GM12872 (cell line): ENCODE measurements around the gene DNMBP.

Experiments
- CTCF ChIP-seq: IDR thresholded peaks from 3 replicates; pipeline ENCODE4 v1.5.1; 2011; ENCODE audit warnings: low read depth, mild to moderate bottlenecking, low read length, moderate library complexity; ENCODE audit not compliant: insufficient read depth

The DNMBP gene

DNA sequence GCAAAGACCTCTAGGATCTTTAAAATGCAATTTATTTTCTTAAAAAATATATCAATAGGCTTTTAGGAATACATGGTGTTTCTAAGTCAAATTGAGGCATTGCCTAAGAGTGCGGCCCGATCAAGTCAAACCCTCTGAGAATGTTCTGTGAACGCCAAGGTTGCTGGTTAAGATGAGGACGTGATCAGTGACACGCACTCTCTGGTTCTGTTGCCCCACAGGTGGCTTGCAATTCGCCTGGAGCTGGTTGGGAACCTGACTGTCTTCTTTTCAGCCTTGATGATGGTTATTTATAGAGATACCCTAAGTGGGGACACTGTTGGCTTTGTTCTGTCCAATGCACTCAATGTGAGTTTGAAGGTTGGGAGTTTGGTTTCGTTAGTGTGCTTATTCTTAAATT is 168.0 kb downstream of the DNMBP start:
- no peak for TF ChIP-seq CTCF

DNA sequence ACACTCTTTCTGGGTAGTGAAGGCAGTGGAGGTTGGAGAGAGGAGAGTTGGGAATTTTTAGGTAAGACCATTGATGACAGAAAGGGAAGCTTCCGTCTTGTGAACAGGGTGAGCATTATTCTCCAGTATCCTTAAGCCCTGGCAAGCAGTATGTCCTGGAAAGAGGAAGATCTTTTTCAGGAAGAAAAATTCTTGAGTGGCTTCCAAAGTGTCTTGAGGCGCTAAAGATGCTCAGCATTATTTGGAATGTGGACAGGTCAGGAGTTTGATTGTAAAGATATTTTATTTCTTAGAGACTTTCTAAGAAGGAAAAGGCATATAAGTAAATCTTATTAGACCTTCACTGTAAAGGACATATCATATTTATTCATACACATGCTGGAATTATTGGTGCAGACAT is 173.0 kb downstream of the DNMBP start:
- no peak for TF ChIP-seq CTCF

DNA sequence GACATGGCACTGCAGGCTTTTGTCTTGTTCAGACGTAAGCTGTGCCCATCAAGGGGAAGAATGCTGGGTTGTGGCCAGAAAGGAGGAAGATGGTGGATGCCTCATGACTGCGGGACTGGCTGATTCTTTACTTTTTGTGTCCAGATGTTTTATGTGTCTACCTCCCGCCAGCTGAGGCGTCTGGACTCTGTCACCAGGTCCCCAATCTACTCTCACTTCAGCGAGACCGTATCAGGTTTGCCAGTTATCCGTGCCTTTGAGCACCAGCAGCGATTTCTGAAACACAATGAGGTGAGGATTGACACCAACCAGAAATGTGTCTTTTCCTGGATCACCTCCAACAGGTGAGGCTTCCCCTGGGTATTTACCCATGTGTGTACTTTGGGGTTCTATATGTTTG is 173.8 kb downstream of the DNMBP start:
- TF ChIP-seq CTCF: no peak

DNA sequence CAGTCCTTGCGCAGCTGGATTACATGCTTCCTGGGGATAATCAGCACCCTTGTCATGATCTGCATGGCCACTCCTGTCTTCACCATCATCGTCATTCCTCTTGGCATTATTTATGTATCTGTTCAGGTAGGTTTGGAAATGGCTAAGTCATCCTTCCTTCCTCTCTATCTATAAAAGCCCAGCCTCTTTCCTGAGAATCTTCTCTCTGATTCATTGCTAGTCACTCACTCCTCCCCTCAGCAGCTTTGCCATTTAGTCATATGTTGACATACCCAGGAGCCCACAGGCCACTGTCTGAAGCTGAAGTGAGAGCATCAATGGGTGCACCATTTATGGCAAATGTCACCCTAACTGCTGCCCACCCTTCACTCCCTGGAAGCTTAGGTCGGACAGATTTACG is 175.3 kb downstream of the DNMBP start:
- no peak for TF ChIP-seq CTCF

DNA sequence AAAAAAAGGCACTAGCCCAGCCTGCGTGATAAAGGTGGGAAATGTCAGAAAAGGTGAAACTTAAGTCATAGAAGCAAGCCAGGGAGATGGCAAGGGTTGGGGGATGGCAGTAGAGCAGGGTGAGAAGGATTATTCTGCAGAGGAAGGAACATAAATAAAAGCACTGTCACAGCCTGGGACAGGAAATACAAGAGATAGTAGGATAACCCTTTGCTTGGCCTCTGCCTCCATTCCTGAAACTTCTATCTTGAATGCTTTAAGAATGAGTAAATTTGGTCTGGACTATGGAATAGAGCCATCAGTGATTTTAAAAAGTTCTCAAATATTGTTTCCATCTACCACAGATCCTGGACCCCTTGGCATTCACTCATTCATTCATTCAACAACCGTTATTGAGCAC is 177.3 kb downstream of the DNMBP start:
- no peak for TF ChIP-seq CTCF

GRCh38 chr10:99828464-99828863 is 181.3 kb downstream of the DNMBP start:
- no peak for TF ChIP-seq CTCF

GRCh38 chr10:99827936-99828335 is 181.8 kb downstream of the DNMBP start:
- TF ChIP-seq CTCF: no peak
